Measurements from ENCODE around the gene APOD.

APOD gene

DNA sequence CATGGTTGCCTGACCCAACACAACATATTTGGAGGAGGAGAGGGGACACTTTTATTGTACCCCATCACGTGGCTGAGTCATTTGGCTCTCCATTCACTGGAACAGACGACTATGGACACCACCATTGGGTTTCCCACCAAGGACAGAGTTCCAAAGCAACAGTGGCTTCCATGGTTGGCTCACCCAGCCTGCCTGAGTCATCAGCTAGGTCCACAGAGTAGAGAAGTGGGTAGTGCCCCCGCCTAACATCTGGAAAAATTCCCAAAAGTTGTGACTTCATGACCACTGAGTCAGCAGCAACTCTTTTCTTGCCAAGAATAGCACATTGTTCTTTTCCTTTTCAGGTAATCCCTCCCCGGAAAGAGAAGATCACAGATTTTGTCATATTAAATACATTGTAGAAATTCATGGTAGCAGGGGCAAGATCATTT is 37.6 kb downstream of the APOD start:
- peak; percentile 50 for DNase-seq (ENCODE audit: low spot score)
- H3K4me3 Mint-ChIP-seq = peak overlapping the region; percentile 78
- H3K36me3 Mint-ChIP-seq (ENCODE audit: low read depth) = peaks cover 5% of the 10 kb centered on the region

GRCh38 chr3:195544634-195545033 is 39.1 kb downstream of the APOD start:
- Mint-ChIP-seq H3K4me3 (peak overlapping the region; percentile 89), H3K27me3 (ENCODE audit: low read depth) (no peaks in the 10 kb centered on the region), H3K9me3 (no peaks in the 10 kb centered on the region), H3K27ac (peak overlapping the region; percentile 76), H3K4me1 (ENCODE audit: low read depth) (peaks cover 68% of the 10 kb centered on the region), H3K36me3 (ENCODE audit: low read depth) (peaks cover 9% of the 10 kb centered on the region)
- DNase-seq (ENCODE audit: low spot score) = no peak

More for the DNA sequence above, 37.6 kb downstream of the APOD start:
- Mint-ChIP-seq H3K27ac (peak overlapping the region; percentile 85), H3K9me3 (no peaks in the 10 kb centered on the region), H3K27me3 (ENCODE audit: low read depth) (no peaks in the 10 kb centered on the region), H3K4me1 (ENCODE audit: low read depth) (peaks cover 68% of the 10 kb centered on the region)

DNA sequence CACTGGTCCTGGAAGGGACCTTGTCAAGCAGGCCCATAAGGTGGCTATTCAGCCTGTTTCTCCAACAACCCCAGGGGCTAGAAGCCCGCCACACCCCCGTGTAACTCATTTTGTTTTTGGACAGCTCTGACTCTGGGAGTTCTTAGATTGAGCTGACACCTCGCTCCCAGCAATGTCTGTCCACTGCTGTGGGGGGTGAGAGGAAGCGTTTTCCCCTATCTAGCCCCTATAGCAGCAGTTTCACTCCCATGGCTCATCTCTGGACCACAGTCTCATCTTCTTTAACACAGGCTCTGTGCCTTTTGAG is 39.6 kb downstream of the APOD start:
- no peaks in the 10 kb centered on the region for H3K9me3 Mint-ChIP-seq
- peak overlapping the region; percentile 89 for H3K4me3 Mint-ChIP-seq
- H3K27me3 Mint-ChIP-seq (ENCODE audit: low read depth) = no peaks in the 10 kb centered on the region
- H3K36me3 Mint-ChIP-seq (ENCODE audit: low read depth) = peaks cover 14% of the 10 kb centered on the region
- peak overlapping the region; percentile 76 for H3K27ac Mint-ChIP-seq
- peaks cover 73% of the 10 kb centered on the region for H3K4me1 Mint-ChIP-seq (ENCODE audit: low read depth)
- no peak for DNase-seq (ENCODE audit: low spot score)

GRCh38 chr3:195543500-195544229 is 40.1 kb downstream of the APOD start:
- peak overlapping the region; percentile 89 for H3K4me3 Mint-ChIP-seq
- no peak for DNase-seq (ENCODE audit: low spot score)
- peaks cover 18% of the 10 kb centered on the region for H3K36me3 Mint-ChIP-seq (ENCODE audit: low read depth)
- peaks cover 74% of the 10 kb centered on the region for H3K4me1 Mint-ChIP-seq (ENCODE audit: low read depth)
- H3K27ac Mint-ChIP-seq = peak overlapping the region; percentile 76
- no peaks in the 10 kb centered on the region for H3K27me3 Mint-ChIP-seq (ENCODE audit: low read depth)
- no peaks in the 10 kb centered on the region for H3K9me3 Mint-ChIP-seq

DNA sequence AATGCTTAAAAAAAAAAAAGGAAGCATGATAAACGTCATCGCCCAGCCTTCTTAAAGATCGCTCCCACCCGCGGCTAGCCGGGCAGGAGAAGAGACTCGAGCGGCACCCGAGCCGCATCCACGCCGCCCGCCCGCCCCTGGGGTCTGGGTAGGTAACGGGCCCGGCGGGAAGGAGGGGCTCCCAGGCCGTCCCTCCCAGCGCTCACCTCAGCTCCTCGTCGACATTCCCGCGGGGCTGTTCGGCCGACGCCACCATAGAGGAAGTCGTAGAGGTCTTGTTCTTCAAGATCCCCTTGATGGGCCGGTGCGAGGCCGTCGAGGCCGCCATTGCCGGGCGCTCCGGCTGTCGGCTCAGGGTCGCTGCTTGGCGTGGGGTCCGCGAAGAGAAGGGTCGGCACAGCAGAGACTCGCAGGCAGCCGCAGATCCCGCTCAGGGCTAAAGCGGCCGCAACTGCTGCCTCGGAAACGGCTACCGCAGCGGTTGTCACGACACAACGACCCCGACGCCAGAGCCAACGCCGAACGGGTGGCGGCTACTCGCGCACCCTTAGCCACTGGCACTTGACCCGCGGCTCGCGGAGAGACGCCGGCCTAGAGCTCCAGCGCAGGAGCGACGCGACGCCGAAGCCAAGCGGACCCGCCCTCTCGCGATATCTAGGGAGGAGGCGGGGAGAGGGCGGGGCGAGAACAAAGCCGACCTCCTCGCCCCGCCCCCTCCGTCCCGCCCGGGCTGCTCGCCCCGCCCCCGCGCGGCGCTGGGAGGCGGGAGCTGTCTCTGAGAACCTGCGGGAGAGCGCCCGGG is 40.8 kb downstream of the APOD start, which contains the start of gene PPP1R2:
Gene PPP1R2, minus strand, starts transcription at position 628 of the 802 bp plus-strand sequence. Its CDS starts 300 bp downstream, at position 328.
- Mint-ChIP-seq H3K27me3 (ENCODE audit: low read depth) (no peaks in the 10 kb centered on the region), H3K27ac (peak within 1 kb of the TSS; percentile 88), H3K36me3 (ENCODE audit: low read depth) (peaks cover 18% of the 10 kb centered on the region), H3K4me1 (ENCODE audit: low read depth) (peaks cover 72% of the 10 kb centered on the region), H3K9me3 (no peaks in the 10 kb centered on the region), H3K4me3 (peak within 1 kb of the TSS; percentile 89)
- DNase-seq (ENCODE audit: low spot score) = peak; percentile 90

DNA sequence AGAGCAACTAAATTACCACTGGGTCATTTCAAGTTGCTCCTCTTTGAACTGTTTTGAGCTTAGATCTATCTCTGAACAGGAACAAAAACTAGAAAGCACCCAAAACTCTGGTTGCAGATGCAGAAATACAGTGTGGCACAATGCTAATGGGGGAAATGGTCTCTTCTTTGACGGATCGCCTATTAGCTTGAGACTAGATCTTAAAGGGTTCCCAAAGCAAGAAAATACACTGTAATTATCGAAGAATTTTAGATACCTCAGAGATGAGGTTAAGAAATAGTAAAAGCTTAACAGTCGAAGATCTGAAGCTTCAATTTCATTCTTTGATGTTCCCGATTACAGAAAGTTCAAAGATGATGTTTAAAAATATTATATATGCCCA is 41.4 kb downstream of the APOD start:
- Mint-ChIP-seq H3K4me3 (peak overlapping the region; percentile 89), H3K27ac (peak overlapping the region; percentile 88), H3K36me3 (ENCODE audit: low read depth) (peaks cover 18% of the 10 kb centered on the region), H3K4me1 (ENCODE audit: low read depth) (peaks cover 74% of the 10 kb centered on the region), H3K9me3 (no peaks in the 10 kb centered on the region), H3K27me3 (ENCODE audit: low read depth) (no peaks in the 10 kb centered on the region)
- DNase-seq (ENCODE audit: low spot score) = no peak

DNA sequence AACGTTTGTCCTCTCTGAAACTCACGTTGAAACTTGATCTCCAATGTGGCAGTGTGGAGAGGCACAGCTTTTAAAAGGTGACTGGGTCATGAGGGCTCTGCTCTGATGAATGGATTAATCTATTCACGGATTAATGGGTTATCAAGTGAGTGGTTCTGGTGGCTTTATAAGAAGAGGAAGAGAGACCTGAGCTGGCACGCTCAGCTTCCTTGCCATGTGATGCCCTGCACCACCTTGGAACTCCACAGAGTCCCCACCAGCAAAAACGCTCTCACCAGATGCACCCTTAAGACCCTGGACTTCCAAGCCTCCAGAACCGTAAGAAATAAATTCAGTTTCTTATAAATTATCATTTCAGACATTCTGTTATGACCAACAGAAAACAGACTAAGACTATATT is 43.2 kb downstream of the APOD start:
- H3K36me3 Mint-ChIP-seq (ENCODE audit: low read depth) = peaks cover 18% of the 10 kb centered on the region
- peak overlapping the region; percentile 56 for H3K27ac Mint-ChIP-seq
- DNase-seq (ENCODE audit: low spot score) = no peak
- no peaks in the 10 kb centered on the region for H3K27me3 Mint-ChIP-seq (ENCODE audit: low read depth)
- peaks cover 62% of the 10 kb centered on the region for H3K4me1 Mint-ChIP-seq (ENCODE audit: low read depth)
- no peaks in the 10 kb centered on the region for H3K9me3 Mint-ChIP-seq
- peak overlapping the region; percentile 89 for H3K4me3 Mint-ChIP-seq

GRCh38 chr3:195540027-195540426 is 43.7 kb downstream of the APOD start:
- no peaks in the 10 kb centered on the region for H3K9me3 Mint-ChIP-seq
- DNase-seq (ENCODE audit: low spot score) = no peak
- H3K4me3 Mint-ChIP-seq = peak overlapping the region; percentile 89

DNA sequence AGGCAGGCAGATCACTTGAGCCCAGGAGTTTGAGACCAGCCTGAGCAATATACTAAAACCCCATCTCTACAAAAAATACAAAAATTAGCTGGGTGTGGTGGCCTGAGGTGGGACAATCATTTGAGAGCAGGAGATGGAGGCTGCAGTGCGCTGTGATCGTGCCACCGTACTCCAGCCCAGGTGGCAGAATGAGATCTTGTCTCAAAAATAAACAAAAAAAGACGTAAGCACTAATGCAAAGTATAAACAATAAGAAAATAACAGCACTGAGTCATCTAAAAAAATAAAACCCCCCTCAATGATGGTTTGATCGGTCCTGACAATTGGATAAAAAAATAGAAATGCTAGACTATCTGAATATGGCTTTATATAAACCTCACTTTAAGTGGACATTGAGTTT is 44.3 kb downstream of the APOD start:
- Mint-ChIP-seq H3K9me3 (no peaks in the 10 kb centered on the region), H3K4me1 (ENCODE audit: low read depth) (peaks cover 64% of the 10 kb centered on the region), H3K36me3 (ENCODE audit: low read depth) (peaks cover 21% of the 10 kb centered on the region), H3K27me3 (ENCODE audit: low read depth) (no peaks in the 10 kb centered on the region), H3K27ac (peak overlapping the region; percentile 69), H3K4me3 (peak overlapping the region; percentile 89)
- no peak for DNase-seq (ENCODE audit: low spot score)

More at GRCh38 chr3:195540027-195540426, 43.7 kb downstream of the APOD start:
- H3K4me1 Mint-ChIP-seq (ENCODE audit: low read depth) = peaks cover 63% of the 10 kb centered on the region
- H3K36me3 Mint-ChIP-seq (ENCODE audit: low read depth) = peaks cover 18% of the 10 kb centered on the region
- no peaks in the 10 kb centered on the region for H3K27me3 Mint-ChIP-seq (ENCODE audit: low read depth)
- peak overlapping the region; percentile 56 for H3K27ac Mint-ChIP-seq

- peak overlapping the region; percentile 56 for H3K4me3 Mint-ChIP-seq
- H3K27me3 Mint-ChIP-seq (ENCODE audit: low read depth) = no peaks in the 10 kb centered on the region
- peaks cover 25% of the 10 kb centered on the region for H3K36me3 Mint-ChIP-seq (ENCODE audit: low read depth)
- H3K9me3 Mint-ChIP-seq = no peaks in the 10 kb centered on the region
- peak overlapping the region; percentile 29 for H3K27ac Mint-ChIP-seq
- DNase-seq (ENCODE audit: low spot score) = peak; percentile 58
- peaks cover 61% of the 10 kb centered on the region for H3K4me1 Mint-ChIP-seq (ENCODE audit: low read depth)
Measured at GRCh38 chr3:195537995-195538394, 45.7 kb downstream of the APOD start.

- no peaks in the 10 kb centered on the region for H3K27me3 Mint-ChIP-seq (ENCODE audit: low read depth)
- no peaks in the 10 kb centered on the region for H3K9me3 Mint-ChIP-seq
- DNase-seq (ENCODE audit: low spot score) = no peak
- H3K4me3 Mint-ChIP-seq = no peak overlapping the region
- no peak overlapping the region for H3K27ac Mint-ChIP-seq
- peaks cover 55% of the 10 kb centered on the region for H3K4me1 Mint-ChIP-seq (ENCODE audit: low read depth)
- H3K36me3 Mint-ChIP-seq (ENCODE audit: low read depth) = peaks cover 26% of the 10 kb centered on the region
Measured at GRCh38 chr3:195535293-195535692, 48.4 kb downstream of the APOD start.

DNA sequence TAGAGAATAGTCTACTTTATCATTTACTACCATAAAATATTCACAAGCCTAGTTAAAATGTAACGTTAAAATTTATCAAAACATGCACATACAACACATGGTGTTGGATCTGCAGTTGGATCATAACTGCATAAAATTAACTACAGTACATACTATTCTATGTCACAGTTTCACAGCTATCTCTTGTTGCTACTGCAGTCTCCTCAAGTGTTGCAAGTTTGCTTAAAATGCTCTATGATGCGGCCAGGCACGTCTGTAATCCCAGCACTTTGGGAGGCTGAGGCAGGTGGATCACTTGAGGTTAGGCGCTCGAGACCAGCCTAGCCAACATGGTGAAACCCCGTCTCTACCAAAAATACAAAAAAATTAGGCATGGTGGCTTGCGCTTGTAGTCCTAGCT is 50.9 kb downstream of the APOD start:
- peaks cover 33% of the 10 kb centered on the region for H3K4me1 Mint-ChIP-seq (ENCODE audit: low read depth)
- peaks cover 25% of the 10 kb centered on the region for H3K36me3 Mint-ChIP-seq (ENCODE audit: low read depth)
- no peak for DNase-seq (ENCODE audit: low spot score)
- no peaks in the 10 kb centered on the region for H3K27me3 Mint-ChIP-seq (ENCODE audit: low read depth)
- H3K9me3 Mint-ChIP-seq = no peaks in the 10 kb centered on the region
- no peak overlapping the region for H3K27ac Mint-ChIP-seq
- no peak overlapping the region for H3K4me3 Mint-ChIP-seq

DNA sequence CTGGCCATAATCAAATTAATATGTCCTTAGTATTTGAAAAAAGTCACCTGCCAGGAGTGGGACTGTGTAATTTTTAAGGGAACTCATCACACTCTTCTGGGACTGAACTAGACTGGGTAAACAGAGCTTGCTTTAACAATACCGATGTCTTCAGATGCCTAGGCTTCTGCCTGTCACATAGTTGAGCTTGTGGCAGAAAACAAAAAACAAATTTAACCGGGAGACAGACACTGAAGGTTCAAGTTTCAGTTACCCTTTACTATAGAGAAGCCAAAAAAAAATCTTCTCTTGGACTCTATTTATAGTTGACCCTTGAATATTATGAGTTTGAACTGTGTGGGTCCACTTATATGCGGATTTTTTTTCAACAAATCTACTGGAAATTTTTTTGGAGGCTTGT is 51.4 kb downstream of the APOD start:
- no peaks in the 10 kb centered on the region for H3K27me3 Mint-ChIP-seq (ENCODE audit: low read depth)
- H3K27ac Mint-ChIP-seq = no peak overlapping the region
- no peaks in the 10 kb centered on the region for H3K9me3 Mint-ChIP-seq
- peaks cover 28% of the 10 kb centered on the region for H3K36me3 Mint-ChIP-seq (ENCODE audit: low read depth)
- H3K4me3 Mint-ChIP-seq = no peak overlapping the region
- peaks cover 31% of the 10 kb centered on the region for H3K4me1 Mint-ChIP-seq (ENCODE audit: low read depth)
- no peak for DNase-seq (ENCODE audit: low spot score)

DNA sequence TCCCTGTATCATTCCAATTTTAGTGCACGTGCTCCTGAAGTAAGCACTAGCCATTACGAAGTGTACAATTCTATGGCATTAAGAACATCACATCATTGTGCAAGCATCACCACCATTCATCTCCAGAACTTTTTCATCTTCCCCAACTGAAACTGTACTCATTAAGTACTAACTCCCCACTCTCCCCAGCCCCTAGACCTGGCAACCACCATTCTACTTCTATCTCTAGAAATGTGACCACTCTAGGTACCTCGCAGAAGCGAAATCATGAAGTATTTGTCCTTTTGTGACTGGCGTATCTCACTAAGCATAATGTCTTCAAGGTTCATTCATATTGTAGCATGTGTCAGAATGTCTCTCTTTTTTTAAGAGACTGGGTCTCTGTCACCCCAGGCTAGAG is 52.1 kb downstream of the APOD start:
- Mint-ChIP-seq H3K27ac (no peak overlapping the region), H3K4me1 (ENCODE audit: low read depth) (peaks cover 31% of the 10 kb centered on the region), H3K9me3 (no peaks in the 10 kb centered on the region), H3K4me3 (no peak overlapping the region), H3K36me3 (ENCODE audit: low read depth) (peaks cover 28% of the 10 kb centered on the region), H3K27me3 (ENCODE audit: low read depth) (no peaks in the 10 kb centered on the region)
- DNase-seq (ENCODE audit: low spot score) = no peak

Data from T-helper 2 cell treated with Interferon-gamma antibody and Interleukin-4, amounts not matched to agents 5 μg/mL and 100 μg/mL, for 36 hours (primary cell).